Activated CD4-positive, alpha-beta T cell treated with anti-CD3 and anti-CD28 coated beads, Interleukin-2, amount 50 U/mL, for 24 hours (primary cell): ENCODE measurements around the gene PDXDC1.
A peak's percentile ranks its signal among the peaks of the same experiment; 100 is the strongest.
"Not testable (repeated sequence)": the region's sequence is repeated elsewhere in the genome, so short reads cannot be mapped to it uniquely, and the experiment has no call there.

Source experiments
- DNase-seq, 2 donors: peaks; one replicate each; pipeline ENCODE4 v3.0.0-alpha.2; 2020; ENCODE audit warnings: low read depth in 1 of 2, low spot score in 1 of 2

PDXDC1 gene

GRCh38 chr16:14974656-14975417, at the start of gene PDXDC1:
Gene PDXDC1 (plus strand): TSS chr16:14975026. CDS start chr16:14975200, 174 bp downstream.
- peak; percentile 92 to 98 for DNase-seq

DNA sequence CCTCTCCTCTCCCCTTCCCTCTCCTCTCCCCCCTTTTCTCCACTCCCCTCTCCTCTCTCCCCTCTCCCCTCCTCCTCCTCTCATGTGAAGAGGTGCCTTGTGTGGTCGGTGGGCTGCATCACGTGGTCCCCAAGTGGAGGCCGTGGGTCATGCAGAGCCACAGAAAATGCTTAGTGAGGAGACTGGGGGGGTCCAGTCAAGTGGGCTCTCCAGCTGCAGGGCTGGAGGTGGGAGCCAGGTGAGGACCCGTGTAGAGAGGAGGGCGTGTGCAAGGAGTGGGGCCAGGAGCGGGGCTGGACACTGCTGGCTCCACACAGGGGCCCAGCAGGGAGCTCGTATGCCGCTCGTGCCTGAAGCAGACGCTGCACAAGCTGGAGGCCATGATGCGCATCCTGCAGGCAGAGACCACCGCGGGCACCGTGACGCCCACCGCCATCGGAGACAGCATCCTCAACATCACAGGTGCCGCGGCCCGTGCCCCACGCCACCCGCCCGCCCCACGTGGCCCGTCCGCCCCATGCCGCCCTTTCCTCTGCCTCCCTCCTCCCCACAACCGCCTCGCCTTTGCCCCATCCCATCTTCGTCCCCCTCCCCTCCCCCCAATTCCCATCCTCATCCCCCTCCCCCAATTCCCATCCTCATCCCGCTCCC, 46.6 kb upstream of the PDXDC1 start:
- not testable (repeated sequence) for DNase-seq

- DNase-seq = not testable (repeated sequence)
Observed at GRCh38 chr16:14929176-14929575, 45.6 kb upstream of the PDXDC1 start.

GRCh38 chr16:14930246-14930645, 44.6 kb upstream of the PDXDC1 start:
- DNase-seq = not testable (repeated sequence)

GRCh38 chr16:14930971-14931370, 43.9 kb upstream of the PDXDC1 start:
- DNase-seq = not testable (repeated sequence)

DNA sequence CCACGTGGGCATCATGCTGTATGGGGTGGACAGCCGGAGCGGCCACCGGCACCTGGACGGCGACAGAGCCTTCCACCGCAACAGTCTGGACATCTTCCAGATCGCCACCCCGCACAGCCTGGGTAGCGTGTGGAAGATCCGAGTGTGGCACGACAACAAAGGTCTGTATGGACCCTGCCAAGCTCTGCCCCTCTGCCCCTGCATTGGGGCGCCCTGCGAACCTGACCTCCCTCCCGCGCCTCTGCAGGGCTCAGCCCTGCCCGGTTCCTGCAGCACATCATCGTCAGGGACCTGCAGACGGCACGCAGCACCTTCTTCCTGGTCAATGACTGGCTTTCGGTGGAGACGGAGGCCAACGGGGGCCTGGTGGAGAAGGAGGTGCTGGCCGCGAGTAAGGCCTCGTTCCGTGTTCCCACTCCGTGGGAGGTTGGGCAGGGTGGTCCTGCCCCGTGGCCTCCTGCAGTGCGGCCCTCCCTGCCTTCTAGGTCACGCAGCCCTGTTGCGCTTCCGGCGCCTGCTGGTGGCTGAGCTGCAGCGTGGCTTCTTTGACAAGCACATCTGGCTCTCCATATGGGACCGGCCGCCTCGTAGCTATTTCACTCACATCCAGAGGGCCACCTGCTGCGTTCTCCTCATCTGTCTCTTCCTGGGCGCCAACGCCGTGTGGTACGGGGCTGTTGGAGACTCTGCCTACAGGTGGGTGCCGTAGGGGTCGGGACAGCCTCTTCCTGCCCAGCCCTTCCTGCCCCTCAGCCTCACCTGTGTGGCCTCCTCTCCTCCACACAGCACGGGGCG, 42.0 kb upstream of the PDXDC1 start:
- not testable (repeated sequence) for DNase-seq

DNA sequence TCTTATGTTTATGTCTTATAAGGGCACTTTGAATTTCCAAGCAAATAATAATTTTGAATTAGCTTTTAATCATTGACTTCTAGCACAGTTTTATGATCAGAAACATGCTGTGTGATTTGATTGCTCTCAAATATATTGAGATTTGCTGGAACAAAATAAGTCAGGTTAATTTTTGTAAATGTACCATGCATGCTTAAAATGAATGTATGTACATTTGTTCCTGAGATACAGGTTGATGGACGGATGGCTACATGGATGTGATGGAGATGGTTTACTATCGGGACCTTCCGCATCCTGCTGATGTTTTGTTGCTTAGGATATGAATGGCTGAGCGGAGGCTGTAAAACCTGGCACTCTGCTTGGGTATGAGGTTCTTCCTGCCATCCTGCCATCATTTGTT, 37.7 kb upstream of the PDXDC1 start, which contains the start of gene NPIPA1:
NPIPA1 (plus strand) TSS at position 301 of the 400 bp plus-strand sequence; CDS start at position 301, 0 bp downstream.
- DNase-seq = not testable (repeated sequence)

- not testable (repeated sequence) for DNase-seq
Observed at GRCh38 chr16:14937994-14938393, 36.8 kb upstream of the PDXDC1 start.

- not testable (repeated sequence) for DNase-seq
Observed at GRCh38 chr16:14942686-14943085, 32.1 kb upstream of the PDXDC1 start.

DNA sequence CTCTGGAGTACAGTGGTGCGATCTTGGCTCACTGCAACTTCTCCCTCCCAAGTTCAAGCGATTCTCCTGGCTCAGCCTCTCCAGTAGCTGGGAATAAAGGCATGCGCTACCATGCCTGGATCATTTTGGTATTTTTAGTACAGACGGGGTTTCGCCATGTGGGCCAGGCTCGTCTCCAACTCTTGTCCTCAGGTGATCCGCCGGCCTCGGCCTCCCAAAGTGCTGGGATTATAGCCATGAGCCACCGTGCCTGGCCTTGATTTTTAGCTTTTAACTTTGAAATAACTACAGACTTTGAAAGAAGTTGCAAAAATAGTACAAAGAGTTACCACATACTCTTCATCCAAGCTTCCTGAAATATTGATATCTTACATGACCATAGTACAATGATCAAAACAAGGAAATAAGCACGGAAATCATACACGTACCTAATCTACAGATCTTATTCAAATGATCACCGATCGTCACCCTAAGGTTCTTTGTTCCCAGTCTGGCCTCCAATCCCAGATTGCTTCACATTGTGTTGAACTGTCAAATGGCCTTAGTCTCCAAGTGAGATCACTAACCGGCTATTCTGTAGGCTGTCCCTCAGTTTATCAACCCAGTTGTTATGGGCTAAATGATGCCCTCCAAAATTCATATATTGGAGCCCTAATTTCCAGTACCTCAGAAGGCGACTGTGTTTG, 19.1 kb upstream of the PDXDC1 start:
- no peak for DNase-seq

- no peak for DNase-seq
Observed at GRCh38 chr16:14957576-14958322, 17.1 kb upstream of the PDXDC1 start.

- no peak for DNase-seq
Observed at GRCh38 chr16:14958323-14958600, 16.6 kb upstream of the PDXDC1 start.

DNA sequence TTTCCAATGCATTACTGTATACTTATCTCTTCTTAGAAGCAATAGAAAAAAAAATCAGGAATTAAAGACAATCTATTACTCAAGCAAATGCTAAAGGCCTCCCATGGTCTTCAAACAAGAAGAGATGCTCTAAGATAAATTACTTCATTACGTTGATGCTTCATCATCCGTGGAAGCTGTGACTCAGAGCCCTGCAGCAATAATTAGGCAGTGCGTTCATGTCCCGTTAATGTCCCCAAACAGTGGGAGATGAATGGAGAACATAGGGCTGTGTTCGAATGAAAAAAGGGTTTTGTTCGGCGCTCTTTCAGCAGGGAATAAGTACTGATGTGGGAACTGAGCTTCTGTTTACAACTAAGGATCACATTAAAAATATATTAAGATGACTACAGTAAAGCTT, 15.9 kb upstream of the PDXDC1 start:
- no peak for DNase-seq

DNA sequence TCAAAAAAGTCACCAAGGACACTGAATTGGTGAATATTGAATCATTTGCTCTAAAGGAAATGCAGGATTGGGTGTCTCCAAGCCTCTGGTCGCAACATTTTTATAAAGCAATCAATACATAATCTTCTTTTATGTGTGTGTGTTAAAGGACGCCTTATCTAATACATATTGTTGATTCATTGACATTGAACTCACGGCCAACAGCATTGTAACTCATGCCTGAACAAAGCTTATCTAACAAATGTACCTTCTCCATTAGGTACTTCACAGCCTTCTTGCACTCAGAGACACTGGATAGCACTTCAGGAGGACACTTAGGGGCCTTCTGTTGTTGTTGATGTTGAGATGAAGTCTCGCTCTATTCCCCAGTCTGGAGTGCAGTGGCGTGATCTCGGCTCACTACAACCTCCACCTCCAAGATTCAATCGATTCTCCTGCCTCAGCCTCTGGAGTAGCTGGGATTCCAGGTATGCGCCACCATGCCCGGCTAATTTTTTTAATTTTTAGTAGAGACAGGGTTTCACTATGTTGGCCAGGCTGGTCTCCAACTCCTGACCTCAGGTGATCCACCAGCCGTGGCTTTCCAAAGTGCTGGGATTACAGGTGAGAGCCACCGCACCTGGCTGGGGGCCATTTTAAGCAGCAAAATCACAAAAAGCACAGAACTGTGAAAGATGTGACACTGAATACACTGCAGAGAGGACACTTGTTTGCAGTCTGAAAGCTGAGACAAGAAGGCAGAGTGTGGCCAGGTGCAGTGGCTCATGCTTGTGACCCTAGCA, 13.2 kb upstream of the PDXDC1 start:
- no peak for DNase-seq

DNA sequence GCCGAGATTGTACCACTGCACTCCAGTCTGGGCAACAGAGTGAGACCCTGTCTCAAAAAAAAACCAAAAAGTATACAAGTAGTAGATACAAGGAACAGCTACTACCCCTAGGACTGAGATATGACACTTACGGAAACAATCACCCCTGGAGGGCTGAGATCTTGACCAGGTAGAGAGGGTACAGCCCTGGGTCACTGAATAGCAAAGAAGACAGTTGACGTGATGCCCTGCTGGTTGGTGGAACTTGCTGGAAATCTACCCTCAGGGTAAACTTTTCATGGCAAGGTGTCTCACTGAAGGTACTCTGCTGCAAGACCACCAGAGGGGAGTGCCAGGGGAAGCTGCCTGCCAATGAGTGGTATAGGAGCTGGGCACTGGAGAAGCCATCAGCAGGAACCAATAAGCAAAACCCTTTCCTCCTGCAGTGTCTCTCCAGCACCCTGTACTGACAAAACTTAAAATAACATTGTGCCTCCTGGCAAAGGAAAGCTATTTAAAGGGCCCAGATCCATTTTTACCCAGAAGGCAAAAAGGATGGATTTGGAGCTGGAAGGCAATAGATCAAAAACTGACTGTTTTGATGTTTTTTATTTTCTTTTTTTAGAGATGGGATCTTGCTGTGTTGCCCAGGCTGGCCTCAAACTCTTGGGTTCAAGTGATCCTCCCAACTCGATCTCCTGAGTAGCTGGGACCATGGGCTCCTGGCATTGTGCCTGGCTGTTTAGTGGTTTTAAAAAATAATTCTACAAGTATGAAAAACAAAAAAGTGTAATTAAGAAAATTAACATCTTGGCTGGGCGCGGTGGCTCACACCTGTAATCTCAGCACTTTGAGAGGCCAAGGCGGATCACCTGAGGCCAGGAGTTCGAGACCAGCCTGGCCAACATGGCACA, 11.3 kb upstream of the PDXDC1 start:
- DNase-seq = no peak

GRCh38 chr16:14965328-14965727, 9.5 kb upstream of the PDXDC1 start:
- no peak for DNase-seq

DNA sequence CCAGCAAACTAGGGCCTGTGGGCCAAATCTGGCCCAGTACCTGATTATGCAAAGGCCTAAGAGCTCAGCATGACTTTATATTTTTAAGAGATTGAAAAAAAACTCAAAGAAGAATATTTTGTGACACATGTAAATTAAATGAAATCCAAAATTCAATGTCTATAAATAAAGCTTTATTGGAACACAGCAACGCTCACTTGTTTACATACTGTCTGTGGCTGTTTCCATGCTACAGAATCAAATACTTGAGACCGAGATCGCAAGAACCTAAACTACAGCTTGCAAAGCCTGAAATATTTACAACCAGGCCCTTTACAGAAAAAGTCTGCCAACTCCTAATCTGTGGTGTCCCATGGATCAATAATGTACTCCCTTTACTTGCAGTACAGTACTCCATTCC, 5.0 kb upstream of the PDXDC1 start:
- DNase-seq = not testable (repeated sequence)

- not testable (repeated sequence) for DNase-seq
Observed at GRCh38 chr16:14971621-14972228, 3.1 kb upstream of the PDXDC1 start.
